ENCODE results near the gene PLIN4. TPM values are rescaled to one million over a fixed set of nuclear protein-coding genes. Genes with fewer than 3 reads are reported as not detected.
A peak's percentile ranks its signal among the peaks of the same experiment; 100 is the strongest.

The PLIN4 gene
- total and polyA plus RNA-seq, 10 of the 15 experiments (the other 5 are each of a cell fraction or from before 2014, with no cell fraction given), result 0.01 to 0.11 (median 0.05) TPM; not detected in 2

GRCh38 chr19:4457654-4458395, 60.5 kb downstream of the PLIN4 start, which contains the start of gene UBXN6 (continued):
- TF ChIP-seq PKNOX1 (IDR thresholded peaks at IDR 0.05) (peak; percentile 60), CHD1 (IDR thresholded peaks at IDR 0.05; ENCODE audit: low read depth, low read length) (no peak), POLR2AphosphoS5 (IDR thresholded peaks at IDR 0.05; ENCODE audit: low read length) (0 out of 2 replicates have a peak, but pooled peaks have one; percentile 27), KLF5 (IDR thresholded peaks at IDR 0.05; ENCODE audit: partially characterized antibody) (peak; percentile 30), MYB (IDR thresholded peaks at IDR 0.05; ENCODE audit: borderline replicate concordance, low read depth, low read length) (no peak), IRF5 (IDR thresholded peaks at IDR 0.05; ENCODE audit: borderline replicate concordance) (no peak), SREBF2 (IDR thresholded peaks at IDR 0.05; ENCODE audit: low read length) (no peak), LARP7 (IDR thresholded peaks at IDR 0.05) (peak; percentile 74; the same call in 1 of the 2 replicates), PML (IDR thresholded peaks at IDR 0.05; ENCODE audit: low read length) (no peak), CHD2 (IDR thresholded peaks at IDR 0.05; ENCODE audit: borderline replicate concordance, low read depth, low read length) (0 out of 2 replicates have a peak, but pooled peaks have one; percentile 69), ATF2 (IDR thresholded peaks at IDR 0.05; ENCODE audit: low read length) (no peak), POU2F2 (IDR thresholded peaks at IDR 0.05; ENCODE audit: borderline replicate concordance, low read depth, low read length) (peak; percentile 66; the same call in 2 of the 3 replicates), ATF3 (IDR thresholded peaks at IDR 0.05; ENCODE audit: borderline replicate concordance, extremely low read depth, low read depth, low read length) (peak; percentile 66; the same call in 1 of the 2 replicates), RBBP5 (conservative IDR thresholded peaks at IDR 0.05) (no peak), FOXM1 (IDR thresholded peaks at IDR 0.05; ENCODE audit: low read depth, low read length) (no peak), NKRF (conservative IDR thresholded peaks at IDR 0.05) (peak; percentile 52), ZZZ3 (IDR thresholded peaks at IDR 0.05; ENCODE audit: control insufficient read depth, insufficient read length, low read depth) (no peak), SIX5 (IDR thresholded peaks at IDR 0.05; ENCODE audit: low read depth, low read length, severe bottlenecking) (peak; percentile 53), NFYA (IDR thresholded peaks at IDR 0.05; ENCODE audit: borderline replicate concordance, low read depth, low read length) (no peak), ZBED1 (IDR thresholded peaks at IDR 0.05; ENCODE audit: borderline replicate concordance) (no peak)
- TF ChIP-seq, protein P1, sequence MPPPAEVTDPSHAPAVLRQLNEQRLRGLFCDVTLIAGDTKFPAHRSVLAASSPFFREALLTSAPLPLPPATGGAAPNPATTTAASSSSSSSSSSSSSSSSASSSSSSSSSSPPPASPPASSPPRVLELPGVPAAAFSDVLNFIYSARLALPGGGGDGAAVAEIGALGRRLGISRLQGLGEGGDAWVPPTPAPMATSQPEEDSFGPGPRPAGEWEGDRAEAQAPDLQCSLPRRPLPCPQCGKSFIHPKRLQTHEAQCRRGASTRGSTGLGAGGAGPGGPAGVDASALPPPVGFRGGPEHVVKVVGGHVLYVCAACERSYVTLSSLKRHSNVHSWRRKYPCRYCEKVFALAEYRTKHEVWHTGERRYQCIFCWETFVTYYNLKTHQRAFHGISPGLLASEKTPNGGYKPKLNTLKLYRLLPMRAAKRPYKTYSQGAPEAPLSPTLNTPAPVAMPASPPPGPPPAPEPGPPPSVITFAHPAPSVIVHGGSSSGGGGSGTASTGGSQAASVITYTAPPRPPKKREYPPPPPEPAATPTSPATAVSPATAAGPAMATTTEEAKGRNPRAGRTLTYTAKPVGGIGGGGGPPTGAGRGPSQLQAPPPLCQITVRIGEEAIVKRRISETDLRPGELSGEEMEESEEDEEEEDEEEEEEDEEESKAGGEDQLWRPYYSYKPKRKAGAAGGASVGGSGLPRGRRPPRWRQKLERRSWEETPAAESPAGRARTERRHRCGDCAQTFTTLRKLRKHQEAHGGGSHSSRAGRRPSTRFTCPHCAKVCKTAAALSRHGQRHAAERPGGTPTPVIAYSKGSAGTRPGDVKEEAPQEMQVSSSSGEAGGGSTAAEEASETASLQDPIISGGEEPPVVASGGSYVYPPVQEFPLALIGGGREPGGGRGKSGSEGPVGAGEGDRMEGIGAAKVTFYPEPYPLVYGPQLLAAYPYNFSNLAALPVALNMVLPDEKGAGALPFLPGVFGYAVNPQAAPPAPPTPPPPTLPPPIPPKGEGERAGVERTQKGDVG (CRISPR knock-in tag; IDR thresholded peaks at IDR 0.05), result no peak
